ENCODE measurements around the gene ADAR. TPM values are rescaled to one million over a fixed set of nuclear protein-coding genes. Genes with fewer than 3 reads are reported as not detected.

Gene ADAR
- total and polyA plus RNA-seq, 2 of the 8 experiments (the other 6 are each of a cell fraction or from before 2014, with no cell fraction given): 125 to 242 TPM

DNA sequence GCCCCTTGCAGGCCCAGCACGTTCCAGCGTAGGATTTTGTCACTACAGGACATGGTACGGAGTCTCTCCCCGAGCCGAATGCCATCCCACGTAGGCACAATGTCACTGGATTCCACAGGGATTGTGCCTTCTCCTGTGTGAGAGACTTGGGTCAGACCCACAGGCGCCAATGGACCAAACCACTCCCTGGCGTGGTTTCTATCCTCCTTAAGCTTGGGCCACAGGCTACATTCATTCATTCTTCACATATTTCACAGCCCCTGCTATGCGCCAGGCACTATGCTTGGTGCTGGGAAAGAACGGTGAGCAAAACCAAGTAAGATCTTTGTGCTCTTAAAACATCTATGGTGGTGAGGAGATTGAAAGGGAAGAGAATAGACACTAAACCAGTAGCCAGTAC, 21.8 kb downstream of the ADAR start:
- H3K36me3 ChIP-seq (ENCODE audit: control insufficient read depth in 2 of 4, insufficient read depth in 4 of 4, low read length in 3 of 4): peaks cover 68 to 97% (median 91%) of the 10 kb centered on the region in 4 experiments
- peaks cover 14% of the 10 kb centered on the region in 2 experiments for H4K20me1 ChIP-seq (replicated peaks in 1 of 2; ENCODE audit: control insufficient read depth in 1 of 2, insufficient read depth in 2 of 2, low read length in 2 of 2)
- H3K27me3 ChIP-seq (replicated peaks in 1 of 4; ENCODE audit: control insufficient read depth in 3 of 4, extremely low read depth in 1 of 4, insufficient read depth in 3 of 4, low read length in 3 of 4): no peaks in the 10 kb centered on the region
- H4K91ac ChIP-seq (replicated peaks; ENCODE audit: insufficient read length, low read length): no peak overlapping the region
- no peak overlapping the region for H4K8ac ChIP-seq (ENCODE audit: extremely low read depth, insufficient read depth, low read length)
- no peak overlapping the region for H2AFZ ChIP-seq (ENCODE audit: low read length)
- no peaks in the 10 kb centered on the region for H3K23me2 ChIP-seq (ENCODE audit: low read depth, low read length)
- H3K56ac ChIP-seq (replicated peaks; ENCODE audit: insufficient read length, low read depth, low read length): no peak overlapping the region
- no peaks in the 10 kb centered on the region for H3K79me2 ChIP-seq (ENCODE audit: control insufficient read depth in 1 of 2, insufficient read depth in 2 of 2, low read length in 2 of 2)
- H2BK5ac ChIP-seq (ENCODE audit: low read depth, low read length): no peak overlapping the region
- no peak overlapping the region for H3K14ac ChIP-seq (ENCODE audit: insufficient read length)
- H3K79me1 ChIP-seq (ENCODE audit: low read depth, low read length): 0 out of 2 replicates have a peak, but pooled peaks cover 2% of the 10 kb centered on the region
- H3K23ac ChIP-seq (ENCODE audit: insufficient read length): no peak overlapping the region
- H3K4me2 ChIP-seq (ENCODE audit: insufficient read depth in 1 of 2, low read depth in 2 of 2, low read length in 2 of 2): no peak overlapping the region
- H3K9ac ChIP-seq (replicated peaks in 1 of 4; ENCODE audit: extremely low read depth in 1 of 4, low read depth in 3 of 4, low read length in 3 of 4): no peak overlapping the region
- H2BK12ac ChIP-seq (ENCODE audit: low read depth, low read length): no peak overlapping the region
- no peak overlapping the region for H2AK5ac ChIP-seq (ENCODE audit: low read depth, low read length)
- no peak for TF ChIP-seq JUN (IDR thresholded peaks at IDR 0.05; ENCODE audit: low read depth, low read length)
- TF ChIP-seq RFX5 (IDR thresholded peaks at IDR 0.05; ENCODE audit: borderline replicate concordance, low read depth, low read length): no peak
- TF ChIP-seq HDAC2 (IDR thresholded peaks at IDR 0.05; ENCODE audit: borderline replicate concordance in 1 of 2, low read depth in 2 of 2, low read length in 2 of 2): no peak
- peak; percentile 11 to 19; a peak in 2 of 4 replicates for TF ChIP-seq RAD21 (IDR thresholded peaks at IDR 0.05 in 1 of 2, conservative IDR thresholded peaks at IDR 0.05 in 1 of 2; ENCODE audit: low read depth in 2 of 2, low read length in 2 of 2)
- H3K18ac ChIP-seq (ENCODE audit: extremely low read depth, low read length): no peak overlapping the region
- 93% methylated on average over 10 of the region's 10 CpGs; no CpG with 5 or more reads in 1 of the 2 experiments for WGBS, 2 experiments (ENCODE audit: extremely low coverage in 1 of 2, insufficient coverage in 1 of 2, insufficient read length in 1 of 2, insufficient replicate concordance in 2 of 2, low coverage in 1 of 2, low lambda C conversion rate in 2 of 2, missing lambda C conversion rate in 1 of 2)
- H2BK20ac ChIP-seq (ENCODE audit: low read length): no peak overlapping the region
- POLR2A ChIA-PET (ENCODE audit: partially characterized antibody): no interaction called here
- no peak overlapping the region for H3K4ac ChIP-seq (replicated peaks; ENCODE audit: insufficient read length, low read depth, low read length)
- DNase-seq (ENCODE audit: low read depth in 1 of 2, low spot score in 2 of 2) (no peak), FAIRE-seq (no peak)
- H3K4me1 ChIP-seq (replicated peaks in 1 of 4; ENCODE audit: control insufficient read depth in 3 of 4, insufficient read depth in 4 of 4, low read length in 3 of 4): no peaks in the 10 kb centered on the region
- H3K9me3 ChIP-seq (ENCODE audit: insufficient read depth in 2 of 2, low read depth in 1 of 2, low read length in 1 of 2): no peaks in the 10 kb centered on the region
- no peak overlapping the region for H2BK120ac ChIP-seq (replicated peaks; ENCODE audit: low read depth, low read length)
- H3K4me3 ChIP-seq (ENCODE audit: extremely low read depth in 1 of 4, insufficient read depth in 2 of 4, low read depth in 3 of 4, low read length in 4 of 4): no peak overlapping the region
- no peak overlapping the region for H4K5ac ChIP-seq (ENCODE audit: insufficient read length, low read depth, low read length)
- H2BK15ac ChIP-seq (ENCODE audit: low read length): no peak overlapping the region
- H3K27ac ChIP-seq (ENCODE audit: low read depth, low read length): no peak overlapping the region
- CTCF ChIA-PET (ENCODE audit: partially characterized antibody): interaction anchor here (1.4 kb wide), 1 partner anchor 27 kb away, joined by 3 read pairs; no protein-coding TSS in a partner anchor
